ENCODE data around the gene CTIF. TPM values are rescaled to one million over a fixed set of nuclear protein-coding genes. Genes with fewer than 3 reads are reported as not detected.
"Not testable (repeated sequence)": the region's sequence is repeated elsewhere in the genome, so short reads cannot be mapped to it uniquely, and the experiment has no call there.

CTIF gene
- total RNA-seq, 2 experiments from 2014 or later: 5.7 to 5.9 TPM

GRCh38 chr18:48638896-48639771 is 100.3 kb downstream of the CTIF start:
- no peak overlapping the region for H3K27ac Mint-ChIP-seq
- CTCF ChIA-PET: interaction anchor here (1.4 kb wide), 1 partner anchor 163 kb away, joined by 4 read pairs; no protein-coding TSS in a partner anchor
- H3K4me1 Mint-ChIP-seq: no peaks in the 10 kb centered on the region
- no peaks in the 10 kb centered on the region for H3K36me3 Mint-ChIP-seq
- ATAC-seq (no peak), DNase-seq (no peak)
- H3K4me3 Mint-ChIP-seq: no peak overlapping the region
- no peaks in the 10 kb centered on the region for H3K9me3 Mint-ChIP-seq (ENCODE audit: low read depth)
- no peaks in the 10 kb centered on the region for H3K27me3 Mint-ChIP-seq

- Mint-ChIP-seq H3K9me3 (ENCODE audit: low read depth) (no peaks in the 10 kb centered on the region), H3K4me3 (no peak overlapping the region), H3K27ac (no peak overlapping the region), H3K27me3 (no peaks in the 10 kb centered on the region), H3K36me3 (no peaks in the 10 kb centered on the region), H3K4me1 (no peaks in the 10 kb centered on the region)
- no peak for DNase-seq
- no peak for ATAC-seq
- CTCF ChIA-PET: interaction anchor here (1.4 kb wide), 1 partner anchor 164 kb away, joined by 4 read pairs; no protein-coding TSS in a partner anchor
These were observed 101.1 kb downstream of the CTIF start for GRCh38 chr18:48639772-48640432.

- no peak overlapping the region for H3K4me3 Mint-ChIP-seq
- H3K27me3 Mint-ChIP-seq: no peaks in the 10 kb centered on the region
- H3K9me3 Mint-ChIP-seq (ENCODE audit: low read depth): no peaks in the 10 kb centered on the region
- ATAC-seq (no peak), DNase-seq (no peak)
- H3K27ac Mint-ChIP-seq: no peak overlapping the region
- H3K36me3 Mint-ChIP-seq: no peaks in the 10 kb centered on the region
- no peaks in the 10 kb centered on the region for H3K4me1 Mint-ChIP-seq
- CTCF ChIA-PET: interaction anchor here (1.4 kb wide), 1 partner anchor 165 kb away, joined by 4 read pairs; no protein-coding TSS in a partner anchor
These were observed 101.9 kb downstream of the CTIF start for GRCh38 chr18:48640566-48641270.

- DNase-seq (no peak), ATAC-seq (no peak)
- Mint-ChIP-seq H3K9me3 (ENCODE audit: low read depth) (no peaks in the 10 kb centered on the region), H3K27ac (no peak overlapping the region), H3K4me3 (no peak overlapping the region), H3K27me3 (peaks cover 2% of the 10 kb centered on the region), H3K36me3 (no peaks in the 10 kb centered on the region), H3K4me1 (no peaks in the 10 kb centered on the region)
- CTCF ChIA-PET: no interaction called here
These were observed 103.2 kb downstream of the CTIF start for GRCh38 chr18:48641981-48642380.

- H3K36me3 Mint-ChIP-seq: no peaks in the 10 kb centered on the region
- H3K9me3 Mint-ChIP-seq (ENCODE audit: low read depth): no peaks in the 10 kb centered on the region
- H3K27me3 Mint-ChIP-seq: peaks cover 2% of the 10 kb centered on the region
- ATAC-seq (no peak), DNase-seq (no peak)
- CTCF ChIA-PET: interaction anchor here (1.0 kb wide), 1 partner anchor 197 kb away, joined by 3 read pairs; no protein-coding TSS in a partner anchor
- no peaks in the 10 kb centered on the region for H3K4me1 Mint-ChIP-seq
- no peak overlapping the region for H3K27ac Mint-ChIP-seq
- no peak overlapping the region for H3K4me3 Mint-ChIP-seq
These were observed 103.7 kb downstream of the CTIF start for GRCh38 chr18:48642503-48642902.

- CTCF ChIA-PET: interaction anchor here (1.0 kb wide), 1 partner anchor 198 kb away, joined by 3 read pairs; no protein-coding TSS in a partner anchor
- DNase-seq (no peak), ATAC-seq (no peak)
- H3K36me3 Mint-ChIP-seq: no peaks in the 10 kb centered on the region
- H3K4me3 Mint-ChIP-seq: no peak overlapping the region
- H3K27ac Mint-ChIP-seq: no peak overlapping the region
- H3K4me1 Mint-ChIP-seq: no peaks in the 10 kb centered on the region
- no peaks in the 10 kb centered on the region for H3K9me3 Mint-ChIP-seq (ENCODE audit: low read depth)
- peaks cover 2% of the 10 kb centered on the region for H3K27me3 Mint-ChIP-seq
These were observed 104.4 kb downstream of the CTIF start for GRCh38 chr18:48643262-48643661.

- no peak overlapping the region for H3K4me3 Mint-ChIP-seq
- ATAC-seq: no peak
- CTCF ChIA-PET: no interaction called here
- DNase-seq: no peak
- no peaks in the 10 kb centered on the region for H3K9me3 Mint-ChIP-seq (ENCODE audit: low read depth)
- no peak overlapping the region for H3K27ac Mint-ChIP-seq
- peaks cover 2% of the 10 kb centered on the region for H3K27me3 Mint-ChIP-seq
- no peaks in the 10 kb centered on the region for H3K36me3 Mint-ChIP-seq
- no peaks in the 10 kb centered on the region for H3K4me1 Mint-ChIP-seq
These were observed 105.2 kb downstream of the CTIF start for GRCh38 chr18:48644029-48644428.

- CTCF ChIA-PET: no interaction called here
- no peak for DNase-seq
- Mint-ChIP-seq H3K27ac (no peak overlapping the region), H3K4me1 (no peaks in the 10 kb centered on the region), H3K9me3 (ENCODE audit: low read depth) (no peaks in the 10 kb centered on the region), H3K27me3 (peaks cover 10% of the 10 kb centered on the region), H3K4me3 (no peak overlapping the region), H3K36me3 (peaks cover 1% of the 10 kb centered on the region)
- ATAC-seq: no peak
These were observed 106.7 kb downstream of the CTIF start for GRCh38 chr18:48645427-48646002.

GRCh38 chr18:48646976-48647375 is 108.1 kb downstream of the CTIF start:
- H3K4me1 Mint-ChIP-seq: no peaks in the 10 kb centered on the region
- no peaks in the 10 kb centered on the region for H3K9me3 Mint-ChIP-seq (ENCODE audit: low read depth)
- CTCF ChIA-PET: interaction anchor here (0.7 kb wide), 1 partner anchor 1738 kb away, joined by 4 read pairs; no protein-coding TSS in a partner anchor
- no peak overlapping the region for H3K4me3 Mint-ChIP-seq
- DNase-seq: no peak
- ATAC-seq: no peak
- no peak overlapping the region for H3K27ac Mint-ChIP-seq
- peaks cover 1% of the 10 kb centered on the region for H3K36me3 Mint-ChIP-seq
- H3K27me3 Mint-ChIP-seq: peaks cover 22% of the 10 kb centered on the region

GRCh38 chr18:48649231-48649630 is 110.4 kb downstream of the CTIF start:
- no peaks in the 10 kb centered on the region for H3K9me3 Mint-ChIP-seq (ENCODE audit: low read depth)
- H3K36me3 Mint-ChIP-seq: peaks cover 1% of the 10 kb centered on the region
- DNase-seq (no peak), ATAC-seq (no peak)
- CTCF ChIA-PET: no interaction called here
- H3K27me3 Mint-ChIP-seq: peaks cover 26% of the 10 kb centered on the region
- no peak overlapping the region for H3K27ac Mint-ChIP-seq
- no peaks in the 10 kb centered on the region for H3K4me1 Mint-ChIP-seq
- no peak overlapping the region for H3K4me3 Mint-ChIP-seq

GRCh38 chr18:48654591-48654990 is 115.8 kb downstream of the CTIF start:
- H3K4me3 Mint-ChIP-seq, ATAC-seq: not testable (repeated sequence)

GRCh38 chr18:48655508-48655907 is 116.7 kb downstream of the CTIF start:
- CTCF ChIA-PET: no interaction called here

More at GRCh38 chr18:48654591-48654990, 115.8 kb downstream of the CTIF start:
- CTCF ChIA-PET; H3K36me3 Mint-ChIP-seq; H3K27ac Mint-ChIP-seq; H3K4me1 Mint-ChIP-seq; H3K9me3 Mint-ChIP-seq (ENCODE audit: low read depth); DNase-seq: not testable (repeated sequence)
- peaks cover 23% of the 10 kb centered on the region for H3K27me3 Mint-ChIP-seq

GRCh38 chr18:48656176-48656575 is 117.3 kb downstream of the CTIF start:
- Mint-ChIP-seq H3K27ac (no peak overlapping the region), H3K36me3 (no peaks in the 10 kb centered on the region), H3K4me1 (no peaks in the 10 kb centered on the region), H3K9me3 (ENCODE audit: low read depth) (no peaks in the 10 kb centered on the region), H3K4me3 (no peak overlapping the region), H3K27me3 (peaks cover 9% of the 10 kb centered on the region)
- CTCF ChIA-PET: no interaction called here
- ATAC-seq (no peak), DNase-seq (no peak)

More at GRCh38 chr18:48655508-48655907, 116.7 kb downstream of the CTIF start:
- ATAC-seq: no peak
- DNase-seq: no peak
- Mint-ChIP-seq H3K36me3 (no peaks in the 10 kb centered on the region), H3K27me3 (peaks cover 16% of the 10 kb centered on the region), H3K27ac (no peak overlapping the region), H3K4me3 (no peak overlapping the region), H3K9me3 (ENCODE audit: low read depth) (no peaks in the 10 kb centered on the region), H3K4me1 (no peaks in the 10 kb centered on the region)
